Ascending aorta (tissue), 2 donors: ENCODE results near the gene HSPG2. TPM values are rescaled to one million over a fixed set of nuclear protein-coding genes. Genes with fewer than 3 reads are reported as not detected.

Source experiments
- DNase-seq, 2 donors: peaks; one replicate each; pipeline ENCODE4 v3.0.0-alpha.2; 2019; ENCODE audit warnings: low spot score in 2 of 2
- H3K27ac ChIP-seq, 2 donors: fragments of 200-600 bp; sonication (generic); one replicate each; pipeline ENCODE4 v1.5.1; 2016 to 2017; ENCODE audit warnings: mild to moderate bottlenecking in 1 of 2
- H3K27me3 ChIP-seq: fragments of 200-600 bp; sonication (generic); one replicate; pipeline ENCODE4 v1.5.1; 2017
- H3K36me3 ChIP-seq, 2 donors: fragments of 200-600 bp; sonication (generic); one replicate each; pipeline ENCODE4 v1.5.1; 2016
- H3K4me1 ChIP-seq, 2 donors: fragments of 200-600 bp; sonication (generic); one replicate each; pipeline ENCODE4 v1.5.1; 2016 to 2017; ENCODE audit warnings: mild to moderate bottlenecking in 1 of 2
- H3K4me3 ChIP-seq, 2 donors: fragments of 200-600 bp; sonication (generic); one replicate each; pipeline ENCODE4 v1.5.1; 2016 to 2017; ENCODE audit warnings: mild to moderate bottlenecking in 1 of 2
- H3K9me3 ChIP-seq, 2 donors: fragments of 200-600 bp; sonication (generic); one replicate each; pipeline ENCODE4 v1.5.1; 2016
- CTCF ChIP-seq, 3 experiments: fragments of 200-600 bp in 2 of 3; fragments of 450-650 bp in 1 of 3; sonication (generic) in 2 of 3; IDR thresholded peaks; one replicate each; pipeline ENCODE4 v1.5.1; 2016 to 2019; ENCODE audit warnings: antibody characterized with exemption in 3 of 3, mild to moderate bottlenecking in 1 of 3, moderate library complexity in 1 of 3
- intact Hi-C: fragments of 100-400 bp; cut with DNase I; formaldehyde crosslinking; loops from one replicate; pipeline ENCODE4 v1.15.1; 2023
- total RNA-seq: library from RNA; depleted of rRNA; stranded (reverse); fragments of >200 nt; gene quantifications from one replicate; pipeline ENCODE4 v1.1.0, GENCODE V29; 2016

Gene HSPG2
- total RNA-seq, 1 donor from 2014 or later: 1,294 TPM

- H3K4me1 ChIP-seq: no peaks in the 10 kb centered on the region
- H3K36me3 ChIP-seq: peaks cover 73 to 85% of the 10 kb centered on the region in 2 donors
- H3K27ac ChIP-seq: no peak overlapping the region
- no peak overlapping the region for H3K4me3 ChIP-seq
- H3K27me3 ChIP-seq: no peaks in the 10 kb centered on the region
- no peak for TF ChIP-seq CTCF (IDR thresholded peaks at IDR 0.05)
- intact Hi-C loops: no loop called here
- DNase-seq: no peak
- no peaks in the 10 kb centered on the region for H3K9me3 ChIP-seq
These were observed 113.7 kb downstream of the HSPG2 start for GRCh38 chr1:21823206-21823979.

- Histone ChIP-seq H3K9me3 (no peaks in the 10 kb centered on the region), H3K4me3 (no peak overlapping the region), H3K27me3 (no peaks in the 10 kb centered on the region), H3K27ac (no peak overlapping the region), H3K36me3 (peaks cover 62 to 74% of the 10 kb centered on the region in 2 donors), H3K4me1 (no peaks in the 10 kb centered on the region)
- DNase-seq: no peak
- intact Hi-C loops: no loop called here
- TF ChIP-seq CTCF (IDR thresholded peaks at IDR 0.05): no peak
These were observed 114.8 kb downstream of the HSPG2 start for GRCh38 chr1:21822349-21822748.

GRCh38 chr1:21821385-21822019, 115.6 kb downstream of the HSPG2 start:
- no peak overlapping the region for H3K27ac ChIP-seq
- no peaks in the 10 kb centered on the region for H3K4me1 ChIP-seq
- TF ChIP-seq CTCF (IDR thresholded peaks at IDR 0.05): no peak
- H3K27me3 ChIP-seq: no peaks in the 10 kb centered on the region
- peaks cover 54 to 66% of the 10 kb centered on the region in 2 donors for H3K36me3 ChIP-seq
- no peak overlapping the region for H3K4me3 ChIP-seq
- H3K9me3 ChIP-seq: no peaks in the 10 kb centered on the region
- intact Hi-C loops: no loop called here
- DNase-seq: no peak

GRCh38 chr1:21820597-21821232, 116.4 kb downstream of the HSPG2 start:
- Histone ChIP-seq H3K27me3 (no peaks in the 10 kb centered on the region), H3K4me1 (no peaks in the 10 kb centered on the region), H3K36me3 (peaks cover 46 to 58% of the 10 kb centered on the region in 2 donors), H3K27ac (no peak overlapping the region), H3K9me3 (no peaks in the 10 kb centered on the region), H3K4me3 (no peak overlapping the region)
- no peak for DNase-seq
- intact Hi-C loops: no loop called here
- no peak for TF ChIP-seq CTCF (IDR thresholded peaks at IDR 0.05)

- intact Hi-C loops: no loop called here
- Histone ChIP-seq H3K4me1 (peaks cover 0 to 5% of the 10 kb centered on the region in 2 donors), H3K4me3 (no peak overlapping the region), H3K9me3 (no peaks in the 10 kb centered on the region), H3K36me3 (peaks cover 25 to 37% of the 10 kb centered on the region in 2 donors), H3K27me3 (no peaks in the 10 kb centered on the region), H3K27ac (no peak overlapping the region)
- no peak for TF ChIP-seq CTCF (IDR thresholded peaks at IDR 0.05)
- no peak for DNase-seq
These were observed 118.5 kb downstream of the HSPG2 start for GRCh38 chr1:21818656-21819055.
